GM23338 (cell line): ENCODE measurements around the gene OR1S2.

Experiments used
- CREB1 ChIP-seq: fragments of 250-450 bp; sonication (Bioruptor Pico); IDR thresholded peaks from 2 replicates; pipeline ENCODE4 v1.5.0; 2020; ENCODE audit warnings: low read depth, mild to moderate bottlenecking, moderate library complexity
- CTCF ChIP-seq, 2 experiments: fragments of 200-600 bp in 1 of 2; sonication (generic) in 1 of 2; conservative IDR thresholded peaks; 2 replicates each; pipeline versions ENCODE4 v1.5.1 to v1.6.1; 2016 to 2017; ENCODE audit warnings: antibody characterized with exemption in 2 of 2, low read depth in 2 of 2, mild to moderate bottlenecking in 2 of 2, moderate library complexity in 1 of 2
- EZH2 ChIP-seq: fragments of 200-600 bp; sonication (generic); IDR thresholded peaks from one replicate; pipeline ENCODE4 v1.8.0; 2017; ENCODE audit warnings: antibody characterized with exemption, mild to moderate bottlenecking, low read depth; ENCODE audit not compliant: unreplicated experiment
- EZH2phosphoT487 ChIP-seq: fragments of 200-600 bp; sonication (generic); IDR thresholded peaks from one replicate; pipeline ENCODE4 v1.8.1; 2018; ENCODE audit warnings: antibody characterized with exemption; ENCODE audit not compliant: unreplicated experiment
- NANOG ChIP-seq: IDR thresholded peaks from 2 replicates; pipeline ENCODE4 v1.6.1; 2016; ENCODE audit warnings: antibody characterized with exemption, borderline replicate concordance
- POLR2AphosphoS5 ChIP-seq: IDR thresholded peaks from 2 replicates; pipeline ENCODE4 v1.6.1; 2016; ENCODE audit warnings: antibody characterized with exemption, low read depth
- REST ChIP-seq: IDR thresholded peaks from one replicate; pipeline ENCODE4 v1.6.1; 2018; ENCODE audit warnings: antibody characterized with exemption; ENCODE audit not compliant: unreplicated experiment
- ZNF114 ChIP-seq: fragments of 250-450 bp; sonication (Bioruptor Pico); IDR thresholded peaks from 2 replicates; pipeline ENCODE4 v1.5.0; 2020; ENCODE audit warnings: mild to moderate bottlenecking, moderate library complexity
- ZNF462 ChIP-seq: fragments of 250-450 bp; sonication (Bioruptor Pico); IDR thresholded peaks from 2 replicates; pipeline ENCODE4 v1.5.0; 2020; ENCODE audit warnings: mild to moderate bottlenecking, moderate library complexity

- TF ChIP-seq CTCF (conservative IDR thresholded peaks at IDR 0.05; ENCODE audit: low read depth in 2 of 2) (no peak), EZH2 (no peak), ZNF462 (CRISPR knock-in tag) (no peak), POLR2AphosphoS5 (no peak), NANOG (no peak), EZH2phosphoT487 (no peak), REST (no peak), CREB1 (CRISPR knock-in tag) (no peak), ZNF114 (CRISPR knock-in tag) (no peak)
Observed at GRCh38 chr11:58188770-58189169, 15.2 kb downstream of the OR1S2 start, which contains the start of gene OR9Q2.
